COLO668 (cell line): ENCODE data around the gene NELFB.

Experiments used
- DNase-seq: peaks from one replicate; lab custom pipeline; 2025; ENCODE audit not compliant: unreplicated experiment; lab: John Stamatoyannopoulos, UW

NELFB gene

DNA sequence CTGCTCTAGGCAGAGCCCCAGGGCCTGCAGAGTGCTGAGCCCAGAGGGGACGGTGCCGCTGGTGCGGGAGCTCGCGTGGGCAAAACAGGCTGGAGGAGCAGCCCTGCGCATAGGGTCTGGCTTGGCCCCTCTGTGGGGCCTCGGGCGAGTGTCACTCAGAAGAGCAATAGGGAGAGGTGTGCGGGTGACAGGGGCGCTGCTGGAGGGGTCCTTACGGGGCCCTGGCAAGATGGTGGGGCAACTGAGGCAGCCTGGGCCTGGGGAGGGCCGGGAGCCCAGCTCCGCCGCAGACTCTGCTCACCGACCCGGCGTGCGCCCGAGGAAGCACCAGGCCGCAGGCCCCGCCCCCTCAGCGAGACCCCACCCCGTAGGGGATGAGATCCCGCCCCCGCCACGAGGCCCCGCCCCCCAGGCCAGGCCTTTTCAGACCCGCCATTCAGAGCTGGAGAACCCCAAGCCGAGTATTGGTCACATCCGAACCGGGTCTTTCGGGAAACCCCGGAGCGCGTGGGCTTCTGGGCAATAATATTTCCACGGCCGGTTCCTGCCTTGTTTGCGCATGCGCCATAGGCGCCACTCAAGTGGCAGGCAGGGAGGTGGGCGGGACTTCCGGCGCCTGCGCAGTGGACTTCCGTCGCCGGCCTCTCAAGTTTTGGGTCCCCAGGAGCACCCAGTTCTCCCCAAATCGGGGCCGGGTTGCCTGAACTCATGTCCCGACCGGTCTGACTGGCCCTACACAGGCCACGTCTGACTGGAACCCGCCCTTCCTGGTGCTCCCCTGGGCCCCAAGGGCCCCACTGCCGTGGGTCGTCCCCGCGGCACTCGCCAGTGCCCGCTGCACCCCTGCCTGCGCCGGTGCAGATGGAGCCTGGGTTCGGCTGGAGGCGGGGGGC is 31.8 kb upstream of the NELFB start:
- DNase-seq = peak; percentile 96

- no peak for DNase-seq
Observed at GRCh38 chr9:137224830-137225694, 30.1 kb upstream of the NELFB start, which contains the start of gene CYSRT1. CYSRT1 (plus strand) TSS chr9:137225174; CDS start chr9:137225622, 448 bp downstream.

GRCh38 chr9:137225699-137226331 is 29.3 kb upstream of the NELFB start:
- DNase-seq = no peak

DNA sequence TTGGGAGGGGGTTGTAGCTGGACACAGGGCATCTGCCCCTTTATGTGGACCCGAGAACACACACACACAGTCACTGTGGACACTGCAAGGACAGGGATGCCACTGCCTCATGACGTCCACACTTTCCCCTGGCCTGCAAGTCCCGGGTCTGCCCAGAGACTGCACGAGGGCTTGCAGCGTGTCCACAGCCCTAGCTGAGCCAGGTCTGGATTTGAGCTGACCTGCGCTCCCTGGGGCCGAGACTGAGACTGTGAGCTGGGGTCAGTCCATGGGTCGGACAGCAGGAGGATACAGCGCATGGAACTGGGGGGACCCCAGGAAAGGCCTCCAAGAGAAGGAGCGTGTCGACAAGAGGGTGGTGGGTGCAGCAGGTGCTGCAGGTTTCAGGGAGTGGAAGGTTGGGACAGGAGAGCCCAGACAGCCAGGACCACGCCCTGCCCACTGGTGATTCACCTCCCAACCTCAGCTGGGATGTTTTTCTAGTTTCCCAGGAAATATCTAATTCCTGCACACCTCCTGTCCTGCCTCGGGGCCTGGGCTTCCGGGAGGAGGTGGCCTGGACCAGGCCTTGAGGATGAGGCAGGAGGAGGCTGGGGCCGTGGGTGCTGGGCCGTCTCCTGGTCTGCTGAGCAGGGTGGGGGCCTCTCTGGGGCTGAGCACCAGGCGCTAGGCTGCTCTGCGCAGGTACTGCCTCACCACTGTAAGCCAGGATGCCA is 28.6 kb upstream of the NELFB start:
- DNase-seq = no peak

DNA sequence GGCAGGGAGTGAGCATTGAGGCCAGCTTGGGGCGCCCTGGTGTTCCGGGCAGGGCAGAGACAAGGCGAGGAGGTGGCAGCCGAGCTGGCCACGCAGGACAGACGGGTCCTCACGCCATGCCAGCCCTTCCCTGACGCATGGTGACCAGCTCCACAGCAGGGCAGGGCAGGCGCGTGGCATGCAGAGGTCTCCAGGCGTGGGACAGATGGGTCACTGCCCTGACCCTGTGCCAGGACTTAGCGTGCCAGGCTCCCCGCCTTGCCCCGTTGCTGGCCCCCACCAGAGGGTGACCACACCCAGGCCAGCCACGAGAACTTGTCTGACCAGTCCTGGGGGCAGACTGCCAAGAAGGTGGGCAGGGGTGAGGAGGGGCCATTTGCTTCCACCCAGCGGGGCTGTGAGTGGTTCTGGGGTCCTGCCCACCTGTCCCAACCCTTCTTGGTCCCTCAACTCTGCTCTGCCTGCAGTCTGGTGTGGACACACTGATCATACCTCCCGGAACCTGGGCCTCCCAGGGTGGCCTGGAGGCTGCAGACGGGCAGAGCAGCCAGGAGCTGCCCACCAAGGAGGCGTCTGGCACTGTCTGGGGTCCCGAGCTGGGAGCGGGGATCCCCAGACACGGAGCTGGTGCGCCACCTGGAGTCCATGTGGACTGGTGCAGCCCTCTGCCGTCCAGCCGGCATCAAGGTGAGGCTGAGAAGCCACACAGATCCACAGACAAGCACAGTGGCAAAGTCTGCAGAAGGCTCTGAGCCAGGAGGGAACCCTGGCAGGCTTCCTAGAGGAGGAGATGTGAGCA is 27.9 kb upstream of the NELFB start, which contains the start of gene RNF224:
Gene RNF224 (plus strand): TSS at position 449 of the 799 bp plus-strand sequence. CDS start 834 bp downstream, outside the sequence.
- peak; percentile 79 for DNase-seq

- no peak for DNase-seq
Observed at GRCh38 chr9:137227853-137228505, 27.1 kb upstream of the NELFB start.

DNA sequence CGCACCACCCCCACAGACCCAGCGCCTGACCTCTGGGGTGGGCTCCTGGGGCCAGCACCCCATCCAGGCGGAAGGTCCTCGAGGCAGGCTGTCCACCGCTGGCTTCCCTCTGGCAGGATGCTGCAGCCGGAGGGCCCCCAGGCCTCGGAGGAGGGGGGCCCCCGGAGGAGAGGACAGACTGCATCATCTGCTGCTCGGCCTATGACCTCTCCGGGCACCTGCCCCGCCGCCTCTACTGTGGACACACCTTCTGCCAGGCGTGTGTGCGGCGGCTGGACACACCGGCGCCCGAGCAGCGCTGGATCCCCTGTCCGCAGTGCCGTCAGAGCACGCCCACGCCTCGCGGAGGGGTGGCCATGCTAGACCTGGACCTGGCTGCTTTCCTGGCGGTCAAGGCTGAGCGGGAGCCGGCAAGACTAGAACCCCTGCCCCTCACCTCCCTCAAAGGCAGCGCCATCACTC is 26.6 kb upstream of the NELFB start:
- DNase-seq = no peak

GRCh38 chr9:137228968-137229896 is 25.9 kb upstream of the NELFB start:
- no peak for DNase-seq

- DNase-seq = no peak
Observed at GRCh38 chr9:137229903-137230704, 25.0 kb upstream of the NELFB start.

DNA sequence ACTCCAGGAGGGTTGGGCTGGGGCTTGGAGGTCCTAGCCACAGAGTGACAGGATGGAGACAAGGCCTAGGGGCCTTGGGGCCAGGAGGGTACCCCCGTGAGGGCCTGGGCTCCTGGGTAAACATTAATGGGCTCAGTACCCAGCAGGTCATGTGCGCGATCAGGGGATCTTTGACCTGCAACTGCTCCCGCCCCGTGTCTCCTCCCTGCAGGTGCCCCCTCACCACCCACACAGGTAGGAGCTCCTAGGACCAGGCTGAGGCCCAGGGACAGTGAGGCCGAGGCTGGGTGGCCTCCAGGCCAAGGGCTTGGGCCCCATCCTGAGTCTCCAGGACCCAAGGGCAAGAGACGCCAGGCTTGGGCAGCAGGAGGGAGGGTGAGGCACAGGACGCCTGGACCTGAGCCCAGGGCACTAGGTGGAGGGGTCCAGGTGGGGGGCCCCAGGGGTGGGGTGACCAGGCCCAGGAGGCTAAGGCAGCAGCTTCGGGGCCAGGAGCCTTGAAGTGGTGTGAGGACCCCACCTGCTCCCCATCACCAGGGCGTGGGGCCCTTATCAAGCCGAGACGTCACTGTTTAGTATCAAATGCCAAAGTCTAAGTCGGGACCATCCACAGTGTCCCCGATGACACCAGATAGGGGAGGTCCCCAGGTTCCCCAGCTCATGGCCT is 24.3 kb upstream of the NELFB start, which contains the start of gene SLC34A3:
Gene SLC34A3 (plus strand): TSS at position 197 of the 667 bp plus-strand sequence. CDS start 802 bp downstream, outside the sequence.
- no peak for DNase-seq

- no peak for DNase-seq
Observed at GRCh38 chr9:137231372-137232039, 23.6 kb upstream of the NELFB start.

- DNase-seq = no peak
Observed at GRCh38 chr9:137232101-137232500, 23.0 kb upstream of the NELFB start.

GRCh38 chr9:137232510-137232909 is 22.6 kb upstream of the NELFB start:
- no peak for DNase-seq

DNA sequence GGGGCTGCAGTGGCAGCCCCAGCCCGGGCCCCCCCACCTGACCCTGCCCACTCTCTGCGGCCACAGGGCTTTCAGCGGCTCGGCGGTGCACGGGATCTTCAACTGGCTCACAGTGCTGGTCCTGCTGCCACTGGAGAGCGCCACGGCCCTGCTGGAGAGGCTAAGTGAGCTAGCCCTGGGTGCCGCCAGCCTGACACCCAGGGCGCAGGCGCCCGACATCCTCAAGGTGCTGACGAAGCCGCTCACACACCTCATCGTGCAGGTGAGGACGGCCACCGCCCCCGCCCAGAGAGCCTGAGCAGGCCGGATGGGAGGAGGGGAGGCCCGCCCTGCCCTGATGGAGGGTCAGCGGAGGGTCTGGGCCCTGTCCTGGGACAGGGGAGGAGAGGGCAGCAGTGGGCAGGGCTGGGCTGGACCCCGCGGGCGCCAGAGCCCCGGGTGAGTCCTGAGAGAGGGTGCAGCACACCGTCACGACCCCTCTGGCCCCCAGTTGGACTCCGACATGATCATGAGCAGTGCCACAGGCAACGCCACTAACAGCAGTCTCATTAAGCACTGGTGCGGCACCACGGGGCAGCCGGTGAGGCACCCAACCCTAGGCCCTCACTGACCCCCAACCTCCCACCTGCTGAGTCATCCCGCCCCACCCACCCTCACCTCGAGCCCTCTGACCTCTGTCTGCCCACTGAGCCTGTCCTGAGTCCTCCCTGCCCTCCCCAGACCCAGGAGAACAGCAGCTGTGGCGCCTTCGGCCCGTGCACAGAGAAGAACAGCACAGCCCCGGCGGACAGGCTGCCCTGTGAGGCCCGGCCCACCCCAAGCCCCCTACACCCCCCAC is 21.8 kb upstream of the NELFB start:
- DNase-seq = peak; percentile 63

DNA sequence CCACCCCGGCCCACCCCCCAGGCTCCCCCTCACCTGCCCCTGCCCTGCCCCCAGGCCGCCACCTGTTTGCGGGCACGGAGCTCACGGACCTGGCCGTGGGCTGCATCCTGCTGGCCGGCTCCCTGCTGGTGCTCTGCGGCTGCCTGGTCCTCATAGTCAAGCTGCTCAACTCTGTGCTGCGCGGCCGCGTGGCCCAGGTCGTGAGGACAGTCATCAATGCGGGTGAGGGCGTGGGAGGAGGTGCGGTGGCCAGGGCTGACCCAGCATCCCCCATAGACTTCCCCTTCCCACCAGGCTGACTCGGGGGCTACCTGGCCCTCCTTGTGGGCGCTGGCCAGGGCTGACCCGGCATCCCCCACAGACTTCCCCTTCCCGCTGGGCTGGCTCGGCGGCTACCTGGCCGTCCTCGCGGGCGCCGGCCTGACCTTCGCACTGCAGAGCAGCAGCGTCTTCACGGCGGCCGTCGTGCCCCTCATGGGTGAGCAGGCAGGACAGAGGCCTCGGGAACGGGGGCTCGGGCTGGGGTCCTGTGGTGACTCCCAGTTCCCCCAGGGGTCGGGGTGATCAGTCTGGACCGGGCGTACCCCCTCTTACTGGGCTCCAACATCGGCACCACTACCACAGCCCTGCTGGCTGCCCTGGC is 21.0 kb upstream of the NELFB start:
- peak; percentile 64 for DNase-seq
